SK-N-SH (cell line): ENCODE measurements around the gene ABL2. TPM values are rescaled to one million over a fixed set of nuclear protein-coding genes. Genes with fewer than 3 reads are reported as not detected.
A peak's percentile ranks its signal among the peaks of the same experiment; 100 is the strongest.

ENCODE experiments used
- CTCF ChIA-PET: fragments of 300-600, 350-600 bp; formaldehyde crosslinking; extraction: SDS; loops from one replicate; lab custom pipeline; 2021; lab: Yijun Ruan, JAX
- POLR2A ChIA-PET: fragments of 350-600 bp; sonication (Branson Sonifier 250); formaldehyde crosslinking; extraction: SDS; loops from one replicate; lab custom pipeline; 2020; ENCODE audit warnings: antibody characterized with exemption, inconsistent platforms; lab: Yijun Ruan, JAX
- DNase-seq: peaks from one replicate; pipeline ENCODE4 v3.0.0; 2012
- H2AFZ ChIP-seq: fragments of 200-600 bp; sonication (generic); 2 replicates; pipeline ENCODE4 v1.8.1; 2016; ENCODE audit warnings: antibody characterized with exemption, mild to moderate bottlenecking, low read depth
- H3F3A ChIP-seq: fragments of 200-600 bp; sonication (generic); replicated peaks from 2 replicates; pipeline ENCODE3; 2016; ENCODE audit warnings: antibody characterized with exemption, mild to moderate bottlenecking; ENCODE audit not compliant: insufficient read depth
- H3K27ac ChIP-seq, 2 experiments: fragments of 200-500 bp in 1 of 2; fragments of 200-600 bp in 1 of 2; sonication (Bioruptor generic) in 1 of 2; sonication (generic), shearing (Covaris generic) in 1 of 2; 2 replicates each; pipeline versions ENCODE4 v1.5.1 to v1.6.1; 2014 to 2016; ENCODE audit warnings: low read depth in 2 of 2, inconsistent platforms in 1 of 2, low read length in 1 of 2, mild to moderate bottlenecking in 1 of 2, mixed read lengths in 1 of 2
- H3K27me3 ChIP-seq: fragments of 200-600 bp; sonication (generic), shearing (Covaris generic); 2 replicates; pipeline ENCODE4 v1.6.1; 2016; ENCODE audit warnings: mixed run types; ENCODE audit not compliant: insufficient read depth
- H3K36me3 ChIP-seq, 2 experiments: fragments of 200-500 bp in 1 of 2; fragments of 200-600 bp in 1 of 2; sonication (Bioruptor generic) in 1 of 2; sonication (generic) in 1 of 2; replicated peaks in 1 of 2; 2 replicates each; pipeline versions ENCODE3 to v1.5.1; 2014 to 2016; ENCODE audit warnings: low read length in 1 of 2, mild to moderate bottlenecking in 1 of 2; ENCODE audit not compliant: insufficient read depth in 2 of 2, control insufficient read depth in 1 of 2
- H3K4me1 ChIP-seq, 2 experiments: fragments of 200-500 bp in 1 of 2; fragments of 200-600 bp in 1 of 2; sonication (Bioruptor generic) in 1 of 2; sonication (generic), shearing (Covaris generic) in 1 of 2; 2 replicates each; pipeline versions ENCODE4 v1.5.1 to v1.6.1; 2014 to 2016; ENCODE audit warnings: low read depth in 1 of 2, low read length in 1 of 2, mixed run types in 1 of 2; ENCODE audit not compliant: insufficient read depth in 2 of 2, control insufficient read depth in 1 of 2
- H3K4me2 ChIP-seq: fragments of 200-600 bp; sonication (generic), shearing (Covaris generic); 2 replicates; pipeline ENCODE4 v1.6.1; 2017; ENCODE audit warnings: mixed run types
- H3K4me3 ChIP-seq, 2 experiments: fragments of 200-500 bp in 1 of 2; fragments of 200-600 bp in 1 of 2; sonication (Bioruptor generic) in 1 of 2; sonication (generic), shearing (Covaris generic) in 1 of 2; 2 replicates each; pipeline versions ENCODE4 v1.5.1 to v1.8.1; 2014 to 2016; ENCODE audit warnings: low read depth in 2 of 2, inconsistent platforms in 1 of 2, low read length in 1 of 2, mild to moderate bottlenecking in 1 of 2, mixed read lengths in 1 of 2, moderate library complexity in 1 of 2
- H3K79me2 ChIP-seq: fragments of 200-600 bp; sonication (generic); 2 replicates; pipeline ENCODE4 v1.8.1; 2017; ENCODE audit warnings: mild to moderate bottlenecking; ENCODE audit not compliant: insufficient read depth
- H3K9ac ChIP-seq: fragments of 200-600 bp; sonication (generic); 2 replicates; pipeline ENCODE4 v1.6.1; 2017; ENCODE audit warnings: mixed run types
- H3K9me2 ChIP-seq: fragments of 200-600 bp; sonication (generic); 2 replicates; pipeline ENCODE4 v1.6.1; 2017; ENCODE audit warnings: mixed run types
- H3K9me3 ChIP-seq: fragments of 200-600 bp; sonication (generic); 2 replicates; pipeline ENCODE4 v1.6.1; 2017; ENCODE audit warnings: mixed run types, mild to moderate bottlenecking, moderate library complexity
- H4K20me1 ChIP-seq: fragments of 200-600 bp; sonication (generic); 2 replicates; pipeline ENCODE4 v1.6.1; 2017; ENCODE audit warnings: mild to moderate bottlenecking, mixed run types; ENCODE audit not compliant: insufficient read depth
- CHD2 ChIP-seq: fragments of 150-350 bp; IDR thresholded peaks from 2 replicates; pipeline ENCODE4 v1.6.1; 2018; ENCODE audit warnings: low read length; ENCODE audit not compliant: partially characterized antibody
- FOXJ3 ChIP-seq: sonication (generic); formaldehyde crosslinking; IDR thresholded peaks from 2 replicates; pipeline ENCODE4 v1.5.1; 2020; ENCODE audit warnings: mild to moderate bottlenecking, missing genetic modification reagents
- FOXM1 ChIP-seq: IDR thresholded peaks from 2 replicates; pipeline ENCODE4 v1.4.0; 2012; ENCODE audit warnings: low read depth, mild to moderate bottlenecking
- GABPA ChIP-seq: IDR thresholded peaks from 2 replicates; pipeline ENCODE4 v1.4.0; 2012; ENCODE audit warnings: low read depth, mild to moderate bottlenecking
- JUND ChIP-seq: IDR thresholded peaks from 2 replicates; pipeline ENCODE4 v1.4.0; 2012
- NFIC ChIP-seq: IDR thresholded peaks from 2 replicates; pipeline ENCODE4 v1.4.0; 2012; ENCODE audit warnings: borderline replicate concordance
- POLR2AphosphoS5 ChIP-seq: IDR thresholded peaks from 2 replicates; pipeline ENCODE4 v1.6.1; 2012; ENCODE audit warnings: low read depth, low read length
- RAD21 ChIP-seq: IDR thresholded peaks from 2 replicates; pipeline ENCODE4 v1.6.1; 2012; ENCODE audit warnings: mild to moderate bottlenecking, low read length
- RCOR1 ChIP-seq: fragments of 150-350 bp; IDR thresholded peaks from 2 replicates; pipeline ENCODE4 v1.6.1; 2017; ENCODE audit warnings: antibody characterized with exemption, low read length
- RFX5 ChIP-seq: IDR thresholded peaks from 2 replicates; pipeline ENCODE4 v1.6.1; 2012; ENCODE audit warnings: mild to moderate bottlenecking, improper control_type of control experiment, low read length
- TAF1 ChIP-seq: IDR thresholded peaks from 2 replicates; pipeline ENCODE4 v1.6.1; 2012; ENCODE audit warnings: low read depth, mild to moderate bottlenecking, low read length, moderate library complexity, borderline replicate concordance
- TCF12 ChIP-seq: IDR thresholded peaks from 2 replicates; pipeline ENCODE4 v1.4.0; 2012
- TEAD4 ChIP-seq: IDR thresholded peaks from 2 replicates; pipeline ENCODE4 v1.4.0; 2012; ENCODE audit warnings: mild to moderate bottlenecking, borderline replicate concordance; ENCODE audit not compliant: insufficient read depth
- WGBS: methylation state at CpG from one replicate; pipeline ENCODE4 v1.1.6; 2017; ENCODE audit warnings: low lambda C conversion rate; 5-methylcytosine and 5-hydroxymethylcytosine counted together
- polyA plus RNA-seq, 3 experiments: library from polyadenylated mRNA; depleted of rRNA; stranded (reverse); fragments of >200 nt; gene quantifications; 2 replicates each; pipeline ENCODE4 v1.2.3, GENCODE V29; 2012
- TF ChIP-seq, protein P1 (sequence below): fragments of 150-350 bp; IDR thresholded peaks from 2 replicates; pipeline ENCODE4 v1.6.1; 2017; ENCODE audit warnings: antibody characterized with exemption, low read length, low read depth, borderline replicate concordance
- TF ChIP-seq, protein P2 (sequence below): fragments of 200-600 bp; sonication (generic); IDR thresholded peaks from 2 replicates; pipeline ENCODE4 v1.6.1; 2017; ENCODE audit warnings: antibody characterized with exemption, mild to moderate bottlenecking, moderate library complexity
- TF ChIP-seq, protein P3 (sequence below): fragments of 150-350 bp; IDR thresholded peaks from 2 replicates; pipeline ENCODE4 v1.6.1; 2016; ENCODE audit warnings: mild to moderate bottlenecking, low read depth, low read length

Gene ABL2
- polyA plus RNA-seq, 1 of the 3 experiments (the other 2 are of a cell fraction): 7.5 TPM

DNA sequence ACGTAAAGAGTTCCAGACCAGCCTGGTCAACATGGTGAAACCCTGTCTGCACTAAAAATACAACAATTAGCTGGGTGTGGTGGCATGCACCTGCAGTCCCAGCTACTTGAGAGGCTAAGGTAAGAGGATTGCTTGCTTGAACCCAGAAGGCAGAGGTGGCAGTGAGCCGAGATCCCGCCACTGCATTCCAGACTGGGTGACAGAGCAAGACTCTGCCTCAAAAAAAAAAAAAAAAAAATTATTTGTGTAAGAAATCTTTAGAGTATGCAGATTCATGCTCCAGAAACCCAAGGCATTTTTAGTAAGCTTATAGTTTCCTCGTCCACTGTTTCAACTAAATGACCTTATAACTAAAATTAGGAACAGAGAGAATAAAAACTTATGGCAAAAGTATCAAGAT is 51.3 kb downstream of the ABL2 start:
- no peaks in the 10 kb centered on the region for H3K9me2 ChIP-seq
- TF ChIP-seq RAD21: no peak
- no peak for TF ChIP-seq POLR2AphosphoS5
- no peak for TF ChIP-seq RFX5
- no peaks in the 10 kb centered on the region for H4K20me1 ChIP-seq
- H3K4me2 ChIP-seq: peak overlapping the region; percentile 26
- H3F3A ChIP-seq: peaks cover 19% of the 10 kb centered on the region
- H3K9ac ChIP-seq: no peak overlapping the region; the same call in 1 of the 2 replicates
- H3K4me1 ChIP-seq: peaks cover 2 to 17% of the 10 kb centered on the region in 2 experiments; a peak in 2 of 4 replicates
- 84% methylated on average over 4 of the region's 4 CpGs for WGBS
- H3K4me3 ChIP-seq: no peak overlapping the region
- H3K36me3 ChIP-seq: no peaks in the 10 kb centered on the region
- peaks cover 74% of the 10 kb centered on the region for H3K79me2 ChIP-seq
- ChIA-PET POLR2A (no interaction called here), CTCF (no interaction called here)
- no peak overlapping the region for H2AFZ ChIP-seq
- no peak for DNase-seq
- no peaks in the 10 kb centered on the region for H3K9me3 ChIP-seq
- no peaks in the 10 kb centered on the region for H3K27me3 ChIP-seq
- peak overlapping the region in 1 of 2 experiments; percentile 64; a peak in 2 of 4 replicates for H3K27ac ChIP-seq

DNA sequence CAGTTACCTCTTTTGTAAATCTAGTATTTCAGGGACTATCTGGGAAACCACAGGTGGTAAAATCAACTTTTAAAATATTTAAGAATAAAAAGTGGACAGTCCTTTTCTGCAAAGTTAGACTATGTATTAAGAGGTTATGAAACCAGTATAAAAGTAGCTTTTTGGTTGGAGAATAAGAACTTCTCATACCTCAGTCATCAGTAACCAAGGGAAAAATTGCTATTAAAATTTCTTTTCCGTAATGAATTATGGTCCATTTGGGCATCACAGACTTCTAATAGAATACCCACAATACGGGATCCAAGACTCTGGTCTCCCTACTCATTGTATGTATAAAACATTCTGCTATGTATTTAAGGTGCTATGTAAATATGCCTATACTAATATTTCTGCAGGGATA is 51.9 kb downstream of the ABL2 start:
- peak overlapping the region; percentile 29 for H3K4me2 ChIP-seq

DNA sequence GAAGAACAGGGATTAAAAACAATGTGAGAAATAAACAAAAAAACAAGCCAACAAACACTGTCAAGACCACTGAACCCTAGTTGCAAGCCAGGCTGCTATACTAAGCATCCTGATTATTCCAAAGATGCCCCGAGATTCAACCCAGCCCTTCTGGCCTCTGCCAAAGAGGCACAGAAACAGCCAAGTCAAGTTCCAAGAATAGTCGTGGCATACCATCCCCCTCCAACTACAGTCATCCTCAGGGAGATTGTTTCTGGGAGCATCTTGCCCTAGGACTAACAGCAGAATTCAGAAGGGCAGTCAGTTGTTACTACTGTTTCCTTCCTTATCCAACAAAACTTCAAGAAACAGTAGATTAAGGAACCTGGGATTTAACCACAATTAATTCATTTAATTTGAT is 52.3 kb downstream of the ABL2 start:
- ChIA-PET POLR2A (no interaction called here), CTCF (no interaction called here)
- Histone ChIP-seq H3K9me2 (no peaks in the 10 kb centered on the region), H3F3A (peaks cover 24% of the 10 kb centered on the region), H3K4me3 (no peak overlapping the region), H3K36me3 (no peaks in the 10 kb centered on the region), H3K79me2 (peaks cover 77% of the 10 kb centered on the region), H4K20me1 (no peaks in the 10 kb centered on the region), H3K4me1 (peaks cover 2 to 17% of the 10 kb centered on the region in 2 experiments; a peak in 2 of 4 replicates), H3K9me3 (no peaks in the 10 kb centered on the region), H3K27me3 (no peaks in the 10 kb centered on the region), H3K9ac (no peak overlapping the region; the same call in 1 of the 2 replicates), H2AFZ (no peak overlapping the region), H3K27ac (peak overlapping the region; percentile 50 to 63; a peak in 3 of 4 replicates), H3K4me2 (peak overlapping the region; percentile 29)
- WGBS: 23% methylated on average over 2 of the region's 2 CpGs
- no peak for DNase-seq
- TF ChIP-seq, protein P1, sequence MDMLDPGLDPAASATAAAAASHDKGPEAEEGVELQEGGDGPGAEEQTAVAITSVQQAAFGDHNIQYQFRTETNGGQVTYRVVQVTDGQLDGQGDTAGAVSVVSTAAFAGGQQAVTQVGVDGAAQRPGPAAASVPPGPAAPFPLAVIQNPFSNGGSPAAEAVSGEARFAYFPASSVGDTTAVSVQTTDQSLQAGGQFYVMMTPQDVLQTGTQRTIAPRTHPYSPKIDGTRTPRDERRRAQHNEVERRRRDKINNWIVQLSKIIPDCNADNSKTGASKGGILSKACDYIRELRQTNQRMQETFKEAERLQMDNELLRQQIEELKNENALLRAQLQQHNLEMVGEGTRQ: no peak
- TF ChIP-seq RFX5: no peak
- no peak for TF ChIP-seq TAF1
- TF ChIP-seq, protein P2, sequence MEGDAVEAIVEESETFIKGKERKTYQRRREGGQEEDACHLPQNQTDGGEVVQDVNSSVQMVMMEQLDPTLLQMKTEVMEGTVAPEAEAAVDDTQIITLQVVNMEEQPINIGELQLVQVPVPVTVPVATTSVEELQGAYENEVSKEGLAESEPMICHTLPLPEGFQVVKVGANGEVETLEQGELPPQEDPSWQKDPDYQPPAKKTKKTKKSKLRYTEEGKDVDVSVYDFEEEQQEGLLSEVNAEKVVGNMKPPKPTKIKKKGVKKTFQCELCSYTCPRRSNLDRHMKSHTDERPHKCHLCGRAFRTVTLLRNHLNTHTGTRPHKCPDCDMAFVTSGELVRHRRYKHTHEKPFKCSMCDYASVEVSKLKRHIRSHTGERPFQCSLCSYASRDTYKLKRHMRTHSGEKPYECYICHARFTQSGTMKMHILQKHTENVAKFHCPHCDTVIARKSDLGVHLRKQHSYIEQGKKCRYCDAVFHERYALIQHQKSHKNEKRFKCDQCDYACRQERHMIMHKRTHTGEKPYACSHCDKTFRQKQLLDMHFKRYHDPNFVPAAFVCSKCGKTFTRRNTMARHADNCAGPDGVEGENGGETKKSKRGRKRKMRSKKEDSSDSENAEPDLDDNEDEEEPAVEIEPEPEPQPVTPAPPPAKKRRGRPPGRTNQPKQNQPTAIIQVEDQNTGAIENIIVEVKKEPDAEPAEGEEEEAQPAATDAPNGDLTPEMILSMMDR: no peak
- no peak for TF ChIP-seq FOXJ3 (CRISPR knock-in tag)
- TF ChIP-seq RCOR1: no peak
- no peak for TF ChIP-seq FOXM1
- no peak for TF ChIP-seq RAD21
- no peak for TF ChIP-seq TEAD4
- TF ChIP-seq, protein P3, sequence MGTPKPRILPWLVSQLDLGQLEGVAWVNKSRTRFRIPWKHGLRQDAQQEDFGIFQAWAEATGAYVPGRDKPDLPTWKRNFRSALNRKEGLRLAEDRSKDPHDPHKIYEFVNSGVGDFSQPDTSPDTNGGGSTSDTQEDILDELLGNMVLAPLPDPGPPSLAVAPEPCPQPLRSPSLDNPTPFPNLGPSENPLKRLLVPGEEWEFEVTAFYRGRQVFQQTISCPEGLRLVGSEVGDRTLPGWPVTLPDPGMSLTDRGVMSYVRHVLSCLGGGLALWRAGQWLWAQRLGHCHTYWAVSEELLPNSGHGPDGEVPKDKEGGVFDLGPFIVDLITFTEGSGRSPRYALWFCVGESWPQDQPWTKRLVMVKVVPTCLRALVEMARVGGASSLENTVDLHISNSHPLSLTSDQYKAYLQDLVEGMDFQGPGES: no peak
- peak; percentile 16; the same call in 1 of the 2 replicates for TF ChIP-seq POLR2AphosphoS5
- TF ChIP-seq TCF12: peak; percentile 53
- no peak; the same call in 1 of the 2 replicates for TF ChIP-seq NFIC
- TF ChIP-seq GABPA: no peak
- TF ChIP-seq CHD2: no peak
- TF ChIP-seq JUND: no peak

More for the DNA sequence above, 51.9 kb downstream of the ABL2 start:
- no peak for DNase-seq
- ChIA-PET CTCF (no interaction called here), POLR2A (no interaction called here)
- no peaks in the 10 kb centered on the region for H3K9me2 ChIP-seq
- WGBS: 90% methylated on average over 2 of the region's 2 CpGs
- peak overlapping the region; percentile 50 to 63; a peak in 3 of 4 replicates for H3K27ac ChIP-seq
- H4K20me1 ChIP-seq: no peaks in the 10 kb centered on the region
- peaks cover 76% of the 10 kb centered on the region for H3K79me2 ChIP-seq
- H3K9me3 ChIP-seq: no peaks in the 10 kb centered on the region
- H3K4me3 ChIP-seq: no peak overlapping the region
- H3K9ac ChIP-seq: no peak overlapping the region; the same call in 1 of the 2 replicates
- no peaks in the 10 kb centered on the region for H3K36me3 ChIP-seq
- TF ChIP-seq, protein P1: no peak
- peak; percentile 66 for TF ChIP-seq RFX5
- H3K4me1 ChIP-seq: peaks cover 2 to 17% of the 10 kb centered on the region in 2 experiments; a peak in 2 of 4 replicates
- H2AFZ ChIP-seq: no peak overlapping the region
- peaks cover 21% of the 10 kb centered on the region for H3F3A ChIP-seq
- no peaks in the 10 kb centered on the region for H3K27me3 ChIP-seq
